GM21737 (cell line): ENCODE results near the gene KIFBP.
A peak's percentile ranks its signal among the peaks of the same experiment; 100 is the strongest.
"Not testable (repeated sequence)": the region's sequence is repeated elsewhere in the genome, so short reads cannot be mapped to it uniquely, and the experiment has no call there.

Source experiments
- ATAC-seq: cut with Tn5 transposase; IDR thresholded peaks from one replicate; pipeline ENCODE4 v1.9.1; 2021; ENCODE audit warnings: mild to moderate bottlenecking, moderate library complexity; ENCODE audit not compliant: unreplicated experiment

The KIFBP gene

DNA sequence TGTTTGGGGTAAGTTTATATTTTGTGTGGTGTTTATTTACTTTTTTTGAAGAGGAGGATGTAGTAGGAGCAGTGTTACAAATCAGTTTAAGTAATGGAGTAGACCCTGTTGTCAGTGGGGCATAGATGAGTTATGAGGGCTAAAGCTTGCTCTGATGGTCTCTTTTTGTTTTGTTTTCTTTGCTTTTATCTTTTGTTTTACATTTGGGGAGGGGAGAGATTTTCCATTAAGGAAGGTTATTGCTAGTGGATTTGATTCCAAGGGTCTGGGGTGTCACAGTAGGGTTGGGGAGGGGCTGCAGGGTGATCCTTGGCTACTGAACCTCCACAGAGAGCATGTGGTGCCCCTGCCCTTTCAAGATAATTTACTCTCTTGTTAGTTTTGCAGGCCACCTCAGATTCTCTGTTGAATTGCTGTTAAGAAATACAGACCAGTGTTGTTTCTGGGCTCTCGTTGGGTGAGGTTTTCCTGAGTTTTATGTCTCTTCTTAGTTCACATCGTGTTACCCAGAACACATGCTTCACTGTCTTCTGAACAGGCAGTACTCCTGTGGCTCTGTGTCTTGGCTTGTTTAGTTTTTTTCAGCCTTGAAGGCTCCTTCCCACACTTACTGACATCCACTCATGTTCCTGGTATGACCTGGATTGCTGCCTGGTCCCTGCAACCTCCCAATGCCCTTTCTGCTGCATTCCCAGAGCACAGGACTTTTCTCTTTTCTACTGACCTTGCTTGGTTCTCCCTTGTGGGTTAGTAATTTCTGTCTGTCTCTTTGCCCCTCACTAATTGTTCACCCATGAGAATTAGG is 4.2 kb downstream of the KIFBP start:
- no peak for ATAC-seq

DNA sequence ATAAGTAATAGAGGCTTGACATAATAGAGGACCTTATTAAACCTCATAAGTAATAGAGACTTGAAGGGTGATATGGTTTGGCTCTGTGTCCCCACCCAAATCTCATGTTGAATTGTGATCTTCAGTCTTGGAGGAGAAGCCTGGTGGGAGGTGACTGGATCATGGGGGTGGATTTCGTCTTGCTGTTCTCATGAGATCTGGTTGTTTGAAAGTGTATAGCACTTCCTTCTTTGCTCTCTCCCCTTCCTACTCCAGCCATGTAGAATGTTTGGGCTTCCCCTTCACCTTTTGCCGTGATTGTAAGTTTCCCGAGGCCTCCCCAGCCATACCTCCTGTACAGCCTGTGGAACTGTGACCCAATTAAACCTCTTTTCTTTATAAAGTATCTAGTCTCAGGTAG is 8.6 kb downstream of the KIFBP start:
- no peak for ATAC-seq

DNA sequence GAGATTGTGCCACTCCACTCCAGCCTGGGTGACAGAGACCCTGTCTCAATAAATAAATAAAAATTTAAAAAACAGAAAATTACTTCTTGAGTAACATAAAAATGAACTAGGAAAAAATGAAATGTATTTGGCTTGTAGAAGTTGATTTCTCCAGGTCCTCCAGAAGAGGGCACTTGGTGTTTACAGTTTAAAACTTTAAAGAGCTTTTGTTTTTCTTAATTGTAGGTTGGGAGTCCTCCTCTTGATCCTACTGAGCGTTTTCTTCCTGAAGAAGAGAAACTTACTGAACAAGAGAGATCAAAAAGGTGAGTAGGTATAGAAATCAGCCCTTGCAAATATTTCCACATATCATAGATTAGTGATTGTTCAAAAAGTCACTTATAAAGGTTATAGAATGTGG is 16.2 kb downstream of the KIFBP start:
- ATAC-seq: no peak

DNA sequence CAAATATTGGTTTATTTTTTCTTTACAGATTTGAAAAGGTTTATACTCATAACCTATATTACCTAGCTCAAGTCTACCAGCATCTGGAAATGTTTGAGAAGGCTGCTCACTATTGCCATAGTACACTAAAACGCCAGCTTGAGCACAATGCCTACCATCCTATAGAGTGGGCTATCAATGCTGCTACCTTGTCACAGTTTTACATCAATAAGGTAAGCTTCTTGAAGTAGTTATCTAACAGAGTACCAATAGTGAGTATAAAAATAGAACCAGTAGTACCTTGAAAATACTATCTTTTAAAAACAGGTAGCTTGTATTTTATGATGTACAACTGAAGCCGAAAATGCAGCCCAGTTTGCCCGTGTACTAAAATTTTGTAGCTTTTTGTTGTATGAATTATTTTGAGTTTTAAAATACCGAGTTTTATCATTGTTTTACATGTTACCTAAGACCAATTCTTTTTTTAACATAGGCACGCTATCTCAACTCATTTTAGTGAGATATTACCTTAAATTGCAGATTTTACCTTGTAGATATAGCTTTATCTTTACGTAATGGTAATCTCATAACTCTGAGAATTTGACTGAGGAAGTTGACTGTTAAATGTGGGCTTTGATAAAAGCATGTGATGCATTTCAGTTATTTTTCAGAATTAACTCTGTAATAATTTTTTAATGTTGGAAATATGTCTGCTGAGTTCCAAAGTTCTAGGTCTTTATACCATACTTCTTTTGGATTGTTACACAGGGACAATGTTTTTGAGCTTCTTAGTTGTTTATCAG is 17.3 kb downstream of the KIFBP start:
- ATAC-seq: no peak

DNA sequence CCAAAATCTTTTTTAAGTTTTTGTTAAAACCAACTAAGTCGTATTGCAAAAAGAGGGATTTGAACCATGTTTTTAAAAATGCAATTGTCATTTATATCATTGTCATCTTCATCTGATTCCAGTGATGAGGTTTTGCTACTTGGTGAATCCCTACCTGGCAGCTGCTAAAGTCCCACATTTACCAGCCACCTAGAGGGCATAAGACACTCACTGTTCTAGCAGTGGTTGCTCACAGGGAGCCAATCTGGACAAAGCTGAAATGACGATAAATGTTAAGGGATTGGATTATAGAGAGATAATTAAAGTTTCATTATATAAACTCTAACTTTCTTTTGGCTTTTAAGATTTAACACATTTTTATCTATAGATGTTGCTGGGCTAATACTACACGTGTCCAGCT is 18.7 kb downstream of the KIFBP start:
- no peak for ATAC-seq

DNA sequence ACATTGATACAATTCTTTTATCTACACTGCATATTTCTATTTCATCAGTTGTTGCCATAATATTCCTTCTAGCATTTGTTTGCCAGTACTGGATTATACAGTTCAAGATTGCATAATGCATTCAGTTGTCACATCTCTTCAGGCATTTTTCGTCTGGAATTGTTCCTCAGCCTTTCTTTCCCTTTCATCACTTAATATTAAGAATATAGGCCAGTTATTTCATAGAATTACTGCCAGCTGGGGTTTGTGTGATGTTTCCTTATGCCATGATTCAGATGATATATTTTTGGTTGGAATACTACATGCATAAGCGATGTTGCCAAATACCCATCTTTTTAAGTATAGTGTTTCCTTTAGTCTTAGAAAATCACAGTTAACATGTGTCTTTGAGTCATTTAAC is 20.8 kb downstream of the KIFBP start:
- ATAC-seq: no peak

DNA sequence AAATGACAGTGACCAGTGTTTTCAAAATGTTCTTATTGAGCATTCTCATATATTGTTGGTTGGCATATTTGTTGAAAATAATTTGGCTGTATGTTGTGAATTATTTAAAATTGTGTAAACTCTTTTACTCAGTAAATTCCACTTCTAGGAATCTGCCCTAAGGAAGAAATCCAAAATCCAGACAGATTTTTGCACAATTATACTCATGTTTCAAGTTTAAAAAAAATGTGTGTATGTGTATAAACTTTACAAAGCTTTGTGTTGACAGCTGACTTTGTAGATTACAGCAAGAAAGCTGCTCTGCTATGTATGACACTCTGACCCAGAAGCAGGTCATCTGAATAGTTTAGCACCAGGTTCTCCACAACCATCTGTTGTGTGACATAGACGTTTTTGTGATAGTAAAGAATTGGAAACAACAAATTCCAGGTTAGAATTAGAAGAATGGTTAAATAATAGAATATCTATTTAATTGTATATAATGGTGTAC is 21.6 kb downstream of the KIFBP start:
- no peak for ATAC-seq

DNA sequence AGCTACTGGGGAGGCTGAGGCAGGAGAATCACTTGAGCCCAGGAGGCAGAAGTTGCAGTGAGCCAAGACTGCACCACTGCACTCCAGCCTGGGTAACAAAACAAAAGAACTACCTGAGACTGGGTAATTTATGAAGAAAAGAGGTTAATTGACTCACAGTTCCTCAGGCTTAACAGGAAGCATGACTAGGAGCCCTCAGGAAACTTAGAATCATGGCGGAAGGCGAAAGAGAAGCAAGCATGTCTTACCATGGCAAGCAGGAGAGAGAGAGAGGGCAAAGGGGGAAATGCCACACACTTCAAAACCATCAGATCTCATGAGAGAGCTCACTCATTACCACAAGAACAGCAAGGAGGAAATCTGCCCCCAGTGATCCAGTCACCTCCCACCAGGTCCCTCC is 24.2 kb downstream of the KIFBP start:
- not testable (repeated sequence) for ATAC-seq

DNA sequence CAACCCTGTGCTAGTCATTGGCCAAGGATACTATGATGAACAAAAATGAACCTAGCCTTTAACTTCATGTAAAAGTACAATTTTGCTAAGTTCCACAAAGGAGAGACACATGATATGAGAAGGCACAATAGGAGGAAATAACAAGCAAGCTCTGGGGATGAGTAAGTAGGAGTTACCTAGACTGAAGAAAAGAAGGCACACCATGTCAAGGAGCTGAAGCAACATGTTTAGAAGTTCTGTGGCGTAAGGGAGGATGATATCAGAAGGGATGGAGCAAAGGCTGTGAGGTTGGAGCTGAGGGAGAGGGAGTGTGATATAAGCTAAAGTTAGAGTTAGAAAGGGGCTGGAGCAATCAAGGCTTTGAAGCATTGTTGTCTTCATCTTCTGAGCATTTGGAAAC is 25.6 kb downstream of the KIFBP start:
- no peak for ATAC-seq

DNA sequence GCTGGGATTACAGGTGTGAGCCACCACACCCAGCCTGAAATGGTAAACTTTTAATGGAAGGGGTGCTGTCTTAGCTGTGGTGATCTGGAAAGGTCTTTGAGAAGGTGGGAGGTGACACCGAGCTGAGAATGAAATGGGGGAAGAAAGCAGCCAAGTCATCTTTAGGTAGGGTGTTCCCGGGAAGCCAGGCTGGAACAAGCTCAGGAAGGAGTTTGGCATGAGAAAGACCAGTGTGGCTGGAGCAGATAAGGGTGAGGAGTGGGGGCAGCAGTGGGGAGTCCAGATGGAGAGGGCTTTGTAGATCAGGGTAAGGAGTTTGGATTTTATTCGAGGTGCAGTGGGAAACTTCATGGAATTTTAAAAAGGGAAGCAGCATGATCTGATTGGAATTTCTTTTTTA is 30.0 kb downstream of the KIFBP start:
- ATAC-seq: no peak

DNA sequence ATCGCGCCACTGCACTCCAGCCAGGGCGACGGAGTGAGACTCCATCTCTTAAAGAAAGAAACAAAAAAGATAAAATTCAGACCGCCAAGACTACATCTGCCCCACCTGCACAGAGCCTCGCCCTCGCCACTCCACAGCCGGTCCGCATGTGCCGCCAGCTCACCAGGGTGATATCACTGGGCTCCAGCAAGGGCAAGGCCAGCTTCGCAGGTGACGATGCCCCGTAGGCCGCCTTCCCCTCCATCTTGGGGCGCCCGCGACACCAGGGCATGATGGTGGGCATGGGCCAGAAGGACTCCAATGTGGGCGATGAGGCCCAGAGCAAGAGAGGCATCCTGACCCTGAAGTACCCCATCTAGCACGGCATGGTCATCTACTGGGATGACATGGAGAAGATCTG is 34.0 kb downstream of the KIFBP start:
- ATAC-seq: no peak

DNA sequence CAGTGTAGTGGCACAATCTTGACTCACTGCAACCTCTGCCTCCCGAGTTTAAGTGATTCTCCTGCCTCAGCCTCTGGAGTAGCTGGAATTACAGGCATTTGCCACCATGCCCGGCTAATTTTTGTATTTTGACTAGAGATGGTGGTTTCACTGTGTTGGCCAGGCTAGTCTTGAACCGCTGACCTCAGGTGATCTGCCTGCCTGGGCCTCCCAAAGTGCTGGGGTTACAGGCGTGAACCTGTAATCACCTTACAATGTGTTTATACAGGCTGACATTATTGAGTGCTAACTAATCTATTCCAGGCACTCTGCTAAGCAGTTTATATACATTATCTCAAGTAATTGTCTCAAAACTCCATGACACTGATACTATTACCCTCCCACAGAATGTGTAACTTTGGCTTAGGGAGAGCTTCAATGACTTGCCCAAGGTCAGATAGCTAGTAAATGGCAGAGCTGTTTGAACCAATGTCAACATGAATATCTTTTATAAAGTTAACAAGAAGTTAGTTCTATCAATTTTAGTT is 36.8 kb downstream of the KIFBP start:
- ATAC-seq: no peak

DNA sequence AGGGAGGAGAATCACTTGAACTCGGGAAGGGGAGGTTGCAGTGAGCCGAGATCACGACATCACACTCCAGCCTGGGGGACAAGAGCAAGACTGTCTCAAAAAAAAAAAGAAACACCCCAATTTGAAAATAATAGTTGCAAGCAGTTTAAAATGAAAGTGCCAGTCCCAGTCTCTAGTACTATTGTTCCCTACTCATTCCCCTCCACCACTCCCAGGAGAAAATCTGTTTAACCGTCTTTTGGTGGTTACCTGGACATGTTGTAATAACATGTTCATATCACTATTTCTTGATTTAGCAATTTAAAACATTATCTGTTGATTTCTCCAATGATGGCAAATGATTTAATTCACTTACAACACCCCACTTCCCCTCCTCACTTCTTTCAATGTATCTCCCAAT is 44.7 kb downstream of the KIFBP start:
- no peak for ATAC-seq

DNA sequence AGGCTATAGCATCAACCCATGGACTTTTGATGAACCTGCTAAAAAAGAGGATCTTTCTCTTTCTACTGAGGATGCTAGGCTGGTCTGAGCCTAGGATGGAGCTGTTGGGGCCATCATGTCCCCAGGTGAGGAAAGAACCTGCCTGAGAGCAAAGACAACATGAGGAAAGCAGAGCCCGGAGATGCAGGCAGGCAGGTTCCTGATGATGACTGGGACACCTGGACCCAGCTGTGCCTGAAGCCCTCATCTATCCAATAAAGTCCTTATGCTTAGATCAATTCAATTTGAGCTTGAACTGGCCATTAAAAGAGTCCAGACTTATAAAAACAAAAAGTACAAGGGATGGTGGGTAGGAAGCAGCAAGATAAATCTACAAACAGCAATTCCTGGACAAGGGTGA is 48.9 kb downstream of the KIFBP start:
- no peak for ATAC-seq

DNA sequence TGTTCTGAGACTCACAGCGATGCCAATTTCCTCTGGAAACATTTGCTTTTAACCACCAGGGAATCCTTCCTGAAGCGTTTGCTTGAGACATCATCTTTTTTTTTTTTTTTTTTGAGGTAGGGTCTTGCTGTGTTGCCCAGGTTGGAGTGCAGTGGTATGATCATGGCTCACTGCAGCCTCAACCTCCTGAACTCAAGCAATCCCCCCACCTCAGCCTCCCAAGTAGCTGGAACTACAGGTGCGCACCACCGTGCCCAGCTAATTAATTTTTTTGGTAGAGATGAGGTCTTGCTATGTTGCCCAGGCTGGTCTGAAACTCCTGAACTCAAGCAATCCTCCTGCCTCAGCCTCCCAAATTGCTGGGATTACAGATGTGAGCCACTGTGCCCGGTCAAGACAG is 52.3 kb downstream of the KIFBP start:
- not testable (repeated sequence) for ATAC-seq

DNA sequence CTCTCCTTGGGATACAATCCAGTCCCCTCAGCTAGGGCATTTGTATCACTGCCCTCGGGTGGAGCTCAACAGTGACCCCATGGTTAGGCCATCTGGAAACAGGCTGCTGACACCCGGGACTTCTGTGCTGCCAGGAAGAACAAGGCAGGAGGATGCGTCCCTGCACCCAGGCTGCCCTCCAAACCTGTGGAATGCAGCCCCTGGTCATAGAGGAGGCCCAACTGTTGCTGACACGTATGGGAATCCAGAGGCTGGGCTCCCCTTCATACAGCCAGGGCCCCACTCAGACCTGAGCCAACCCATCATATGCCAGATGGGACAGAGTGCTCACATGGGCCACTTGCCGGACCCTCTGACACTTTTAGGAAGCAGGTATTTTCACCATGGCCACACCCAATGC is 53.8 kb downstream of the KIFBP start:
- ATAC-seq: no peak

DNA sequence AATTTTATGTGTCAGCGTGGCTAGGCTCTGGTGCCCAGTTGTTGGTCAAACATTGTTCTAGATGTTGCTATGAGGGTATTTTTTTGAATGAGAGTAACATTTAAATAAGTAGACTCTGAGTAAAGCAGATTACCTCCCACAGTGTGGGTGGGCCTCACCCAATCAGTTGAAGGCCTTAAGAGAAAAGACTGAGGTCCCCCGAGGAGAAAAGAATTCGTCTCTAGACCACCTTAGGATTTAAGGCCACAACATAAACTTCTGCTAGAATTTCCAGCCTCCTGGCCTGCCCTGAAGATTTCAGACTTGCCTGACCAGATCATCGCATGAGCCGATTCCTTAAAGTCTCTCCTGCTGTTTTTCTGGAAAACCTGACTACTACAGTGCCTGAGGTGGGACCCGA is 54.2 kb downstream of the KIFBP start:
- ATAC-seq: no peak

DNA sequence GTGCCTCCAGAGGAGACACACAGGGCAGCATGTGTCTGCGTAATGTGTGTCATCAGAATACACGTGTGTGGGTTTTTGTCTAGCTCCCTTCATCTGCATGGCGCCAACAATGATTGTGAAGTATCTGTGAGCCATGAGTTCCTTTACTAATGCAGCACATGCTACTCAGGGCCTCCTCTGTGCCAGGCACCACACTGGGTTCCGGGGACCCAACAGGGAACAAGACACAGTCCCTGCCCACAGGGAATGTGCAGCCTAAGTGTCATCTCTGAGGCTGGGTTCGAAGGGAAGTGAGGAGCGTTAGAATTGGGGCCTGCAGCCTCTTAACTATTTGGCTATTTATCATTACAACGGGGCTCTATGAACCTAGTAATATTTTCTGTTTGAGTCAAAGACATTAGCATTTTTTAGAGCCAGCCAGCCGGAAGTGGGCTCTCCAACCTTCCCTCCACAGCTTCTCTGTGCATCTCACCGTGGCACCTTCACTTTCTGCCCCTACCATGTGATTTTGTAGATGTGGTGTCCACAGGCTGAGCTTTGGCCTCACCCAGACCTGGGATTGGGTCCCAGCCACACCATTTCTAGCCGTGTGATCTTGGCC is 55.4 kb downstream of the KIFBP start:
- ATAC-seq: peak; percentile 44

DNA sequence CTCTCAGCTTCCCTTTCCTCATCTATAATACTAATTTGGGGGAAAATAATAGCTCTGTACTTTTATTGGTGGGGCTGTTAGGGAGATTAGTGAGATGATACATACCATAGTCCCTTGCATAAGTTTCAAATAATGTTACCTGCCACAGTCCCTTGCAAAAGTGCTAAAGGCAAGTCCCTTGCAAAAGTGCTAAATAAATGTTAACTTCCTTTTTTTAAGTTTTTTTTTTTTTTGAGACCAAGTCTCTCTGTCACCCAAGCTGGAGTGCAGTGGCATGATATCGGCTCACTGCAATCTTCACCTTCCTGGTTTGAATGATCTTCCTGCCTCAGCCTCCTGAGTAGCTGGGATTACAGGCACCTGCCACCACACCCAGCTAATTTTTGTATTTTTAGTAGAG is 55.9 kb downstream of the KIFBP start:
- no peak for ATAC-seq

DNA sequence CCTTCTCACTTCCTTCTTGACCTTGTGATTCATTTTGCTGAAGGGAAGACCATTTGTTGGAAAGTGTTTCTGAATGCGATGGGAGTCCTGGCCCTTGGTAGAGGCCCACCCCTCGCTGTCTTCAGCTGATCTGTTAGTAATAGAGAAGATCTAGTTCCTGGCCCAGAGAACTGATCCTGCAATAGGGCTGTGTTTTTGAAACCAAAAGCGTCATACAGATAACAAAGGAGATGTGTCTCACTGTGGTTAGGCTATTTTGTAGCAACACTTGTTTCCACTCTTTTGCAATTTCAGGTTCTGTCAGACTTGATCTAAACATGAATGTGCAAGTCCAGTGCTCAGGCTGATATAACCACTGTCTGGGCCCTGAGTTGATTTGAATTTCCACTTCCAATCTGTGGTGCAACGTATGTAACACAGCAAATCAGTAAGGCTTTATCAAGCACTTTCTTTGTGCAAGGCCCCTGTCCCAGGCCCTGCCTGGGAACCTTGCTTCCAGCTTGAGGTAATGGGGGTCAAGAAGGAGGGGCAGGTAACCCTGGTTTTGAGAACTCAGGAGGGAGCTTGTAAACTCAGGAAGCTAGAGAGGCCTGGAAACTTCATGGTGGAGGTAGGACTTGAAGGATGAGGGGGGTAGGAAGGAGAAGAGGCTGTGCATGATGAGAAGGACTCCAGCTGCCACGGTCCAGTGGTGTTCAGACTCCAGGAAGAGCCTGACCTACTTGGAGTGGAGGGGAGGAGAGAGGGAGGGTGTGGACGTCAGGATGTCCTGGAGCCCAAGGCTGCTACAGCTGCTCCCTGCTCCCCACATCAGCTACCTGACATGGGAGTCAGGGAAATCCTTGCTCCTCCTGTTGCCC is 57.1 kb downstream of the KIFBP start:
- peak; percentile 58 for ATAC-seq
